ENCODE measurements around the gene RAB2B.
"Not testable (repeated sequence)": the region's sequence is repeated elsewhere in the genome, so short reads cannot be mapped to it uniquely, and the experiment has no call there.

Gene RAB2B

GRCh38 chr14:21486640-21487087 lies 9.9 kb upstream of the RAB2B start:
- DNase-seq (ENCODE audit: low spot score), result peak; percentile 61

DNA sequence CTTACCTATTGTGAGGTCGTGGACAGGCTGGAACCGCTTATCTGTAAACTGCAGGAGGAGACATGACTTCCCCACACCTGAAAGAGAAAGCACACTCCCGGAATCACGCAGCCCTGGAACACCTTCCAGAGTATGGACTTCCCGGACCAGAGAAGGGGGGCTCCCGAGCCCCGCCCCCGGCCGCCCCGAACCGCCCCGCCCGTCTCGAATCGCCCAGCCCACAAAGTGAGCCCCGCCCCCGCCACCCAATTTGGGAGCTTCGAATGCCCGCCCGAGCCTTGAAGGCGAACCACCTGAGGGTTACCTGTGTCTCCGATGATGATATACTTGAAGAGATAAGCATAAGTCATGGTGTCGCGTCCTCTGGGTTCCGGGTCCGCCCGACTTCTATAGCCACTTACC lies 235 bp downstream of the RAB2B start:
- peak; percentile 52 for DNase-seq (ENCODE audit: low spot score)

GRCh38 chr14:21475767-21476522 lies 814 bp downstream of the RAB2B start:
- DNase-seq (ENCODE audit: low spot score), result no peak

- peak; percentile 24 for DNase-seq (ENCODE audit: low spot score)
Observed at GRCh38 chr14:21467616-21468015, 9.1 kb downstream of the RAB2B start.

DNA sequence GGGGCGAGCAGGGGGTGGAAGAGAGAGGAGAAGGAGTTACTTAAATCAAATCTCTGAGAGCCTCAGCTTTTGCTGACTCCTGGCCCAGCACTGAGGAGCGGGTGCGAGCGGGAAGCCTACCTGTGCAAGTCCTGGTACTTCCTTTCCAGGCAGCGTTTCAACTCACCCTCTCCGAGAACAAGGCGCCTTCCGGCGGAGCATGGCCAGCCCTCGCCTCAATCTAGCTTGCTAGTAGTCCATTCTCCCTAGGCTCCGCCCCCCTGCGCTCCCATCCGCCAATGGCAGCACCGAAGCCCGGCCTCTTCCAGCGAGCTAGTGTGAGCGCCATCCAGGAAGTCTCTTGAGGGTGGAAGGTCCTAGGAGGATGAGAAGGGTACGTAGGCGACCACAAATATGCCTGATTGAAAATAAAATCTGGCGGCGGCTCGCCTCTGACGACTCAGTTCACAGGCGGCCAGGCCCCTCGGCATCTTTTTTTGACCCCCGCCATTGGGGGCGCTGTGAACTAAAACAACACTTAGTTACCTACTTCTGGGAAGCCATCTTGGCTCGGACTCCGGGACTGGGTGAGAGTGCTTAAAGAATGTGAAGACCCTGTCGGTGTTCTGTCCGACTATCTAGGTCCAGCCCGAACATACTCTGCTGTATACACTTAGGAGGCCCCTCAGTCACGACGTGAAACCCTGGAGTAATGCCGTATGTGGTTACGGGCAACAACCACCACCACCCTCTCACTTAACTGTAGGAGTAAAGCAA lies 20.7 kb downstream of the RAB2B start, which contains the start of gene CHD8:
Gene CHD8, minus strand, starts transcription at position 212 of the 756 bp plus-strand sequence. CDS start 24,480 bp downstream, outside the sequence.
- peak; percentile 98 for DNase-seq (ENCODE audit: low spot score)

DNA sequence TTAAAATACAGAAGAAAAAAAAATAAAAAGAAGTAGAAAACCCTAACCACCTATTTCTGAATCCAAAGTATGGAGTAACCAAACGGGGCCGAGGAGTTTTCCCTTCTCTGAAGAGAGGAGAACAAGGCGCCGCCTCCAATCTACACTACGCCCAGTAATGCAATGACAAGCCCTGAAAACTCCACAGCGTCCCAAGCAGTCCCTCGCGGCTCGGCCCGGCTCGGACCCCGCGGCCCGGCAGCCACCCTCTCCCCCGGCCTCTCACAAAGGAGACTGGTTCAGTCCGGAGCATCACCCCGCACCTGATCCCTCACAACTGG lies 21.2 kb downstream of the RAB2B start:
- peak; percentile 24 for DNase-seq (ENCODE audit: low spot score)

DNA sequence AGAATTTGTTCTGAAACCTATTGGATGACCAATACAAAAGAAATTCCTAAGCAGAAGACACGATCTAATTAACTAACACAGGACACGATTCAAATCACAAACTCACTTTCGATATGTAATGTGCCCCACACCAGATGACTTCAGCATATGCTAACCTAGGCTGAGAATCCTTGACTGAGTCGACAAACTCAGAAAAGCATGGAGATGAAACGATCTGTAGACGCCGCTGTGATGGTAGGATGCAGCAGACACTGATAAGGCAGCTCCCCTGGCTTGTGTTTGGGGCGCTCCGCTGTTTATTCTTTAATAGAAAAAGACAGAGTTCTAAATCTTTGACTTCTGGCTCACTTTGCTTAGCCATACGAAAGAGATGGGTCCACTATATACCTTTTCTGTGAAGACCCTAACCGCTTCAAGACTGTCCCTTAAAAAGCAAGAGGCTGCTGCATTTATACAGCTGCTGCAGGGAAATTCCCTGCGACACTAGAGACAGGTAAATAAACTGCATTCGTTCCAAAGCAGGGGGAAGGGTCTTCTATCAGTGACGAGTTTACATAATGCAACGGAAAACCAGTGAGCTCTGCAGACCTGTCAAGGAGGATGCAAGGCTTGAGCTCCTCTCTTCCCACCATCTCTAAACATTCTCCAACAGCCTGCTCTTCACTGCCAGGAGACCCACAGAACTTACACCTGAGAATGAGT lies 21.8 kb downstream of the RAB2B start:
- peak; percentile 12 for DNase-seq (ENCODE audit: low spot score)

GRCh38 chr14:21449899-21450216 lies 26.9 kb downstream of the RAB2B start:
- DNase-seq (ENCODE audit: low spot score), result no peak

- DNase-seq (ENCODE audit: low spot score), result not testable (repeated sequence)
Observed at GRCh38 chr14:21442657-21443056, 34.1 kb downstream of the RAB2B start.

- DNase-seq (ENCODE audit: low spot score), result no peak
Observed at GRCh38 chr14:21440859-21441258, 35.9 kb downstream of the RAB2B start.

DNA sequence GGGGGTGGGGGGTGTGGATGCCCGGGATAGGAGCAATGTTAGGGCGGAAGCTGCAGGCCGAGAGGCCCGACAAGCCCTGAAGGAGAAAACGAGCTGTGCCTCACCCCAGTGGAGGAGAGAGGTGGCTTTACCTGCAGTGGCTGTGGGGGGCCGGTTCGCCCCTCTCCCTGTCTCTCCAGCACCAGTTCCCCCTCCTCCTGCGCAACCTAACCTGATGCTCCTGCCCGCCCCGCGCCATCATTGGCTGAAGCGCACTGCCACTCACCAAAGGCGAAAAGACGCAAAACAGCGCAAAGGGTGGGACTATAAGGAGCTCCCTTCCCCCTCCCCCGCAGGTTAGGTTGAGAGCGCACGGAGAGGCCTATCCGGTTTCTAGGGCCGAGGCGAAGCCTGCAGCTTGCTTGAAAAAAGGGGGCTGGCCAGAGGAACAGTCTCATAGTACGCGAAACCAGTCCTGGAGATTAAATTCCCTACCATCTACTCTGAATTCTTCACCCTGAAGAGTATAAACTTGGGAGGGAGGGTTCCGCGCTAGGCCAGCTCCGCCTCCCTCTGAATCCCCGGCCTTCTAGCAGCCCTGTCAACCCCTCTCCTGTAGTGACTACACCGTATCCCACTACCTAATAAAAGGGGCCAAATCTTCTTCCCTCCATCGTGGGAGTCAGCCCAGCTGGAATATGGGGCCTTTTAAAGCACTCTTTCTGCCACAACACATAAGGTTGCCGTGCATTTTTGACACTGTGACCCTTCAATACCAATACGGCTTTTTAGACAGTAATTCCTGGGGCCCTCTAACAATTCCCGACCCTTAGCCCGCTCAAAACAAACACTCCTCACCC lies 39.5 kb downstream of the RAB2B start:
- peak; percentile 95 for DNase-seq (ENCODE audit: low spot score)

DNA sequence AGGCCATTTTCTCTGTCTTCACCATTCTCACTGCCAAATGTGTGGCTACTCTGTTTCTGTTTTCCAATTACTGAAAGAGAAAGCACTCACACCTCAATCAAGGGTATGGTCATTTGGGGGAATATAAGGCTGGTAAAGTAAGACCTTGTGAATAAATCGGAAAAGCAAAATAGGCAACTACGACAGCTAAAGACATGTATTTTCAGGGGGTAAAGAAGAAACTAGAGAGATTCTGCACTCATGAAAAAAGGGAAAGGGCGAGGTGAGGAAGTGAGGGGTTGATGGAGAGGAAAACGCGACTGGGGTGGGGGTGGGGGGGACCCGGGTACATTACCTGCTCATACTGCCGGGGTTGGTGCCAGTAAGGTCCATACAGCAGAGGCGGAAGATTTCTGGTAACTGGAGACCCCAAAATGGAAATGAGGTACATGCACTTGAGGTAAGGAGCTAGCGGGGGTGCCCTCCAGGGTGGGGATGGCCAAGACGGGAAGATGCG lies 40.1 kb downstream of the RAB2B start:
- peak; percentile 13 for DNase-seq (ENCODE audit: low spot score)

DNA sequence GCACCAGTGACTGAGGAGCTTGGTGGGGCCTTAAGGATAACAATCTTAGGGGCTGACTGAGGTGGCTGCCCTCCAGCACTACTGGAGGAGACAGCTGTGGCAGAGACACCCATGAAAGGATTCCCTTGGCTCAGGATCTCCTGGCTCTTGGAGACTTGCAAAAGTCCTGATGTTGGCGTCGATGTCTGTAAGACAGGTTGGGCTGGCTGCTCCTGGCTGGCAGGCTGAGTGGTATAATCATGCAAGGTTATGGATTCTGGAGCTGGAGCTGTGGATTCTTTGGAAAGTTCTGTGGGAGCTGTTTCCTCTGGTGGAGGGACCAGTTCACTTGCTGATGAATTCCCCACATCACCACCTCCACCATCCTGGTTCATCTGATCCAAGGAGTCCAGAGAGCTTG lies 45.6 kb downstream of the RAB2B start:
- DNase-seq (ENCODE audit: low spot score), result no peak

- DNase-seq (ENCODE audit: low spot score), result no peak
Observed at GRCh38 chr14:21428930-21429329, 47.8 kb downstream of the RAB2B start.

GRCh38 chr14:21426692-21427091 lies 50.1 kb downstream of the RAB2B start:
- DNase-seq (ENCODE audit: low spot score), result no peak

DNA sequence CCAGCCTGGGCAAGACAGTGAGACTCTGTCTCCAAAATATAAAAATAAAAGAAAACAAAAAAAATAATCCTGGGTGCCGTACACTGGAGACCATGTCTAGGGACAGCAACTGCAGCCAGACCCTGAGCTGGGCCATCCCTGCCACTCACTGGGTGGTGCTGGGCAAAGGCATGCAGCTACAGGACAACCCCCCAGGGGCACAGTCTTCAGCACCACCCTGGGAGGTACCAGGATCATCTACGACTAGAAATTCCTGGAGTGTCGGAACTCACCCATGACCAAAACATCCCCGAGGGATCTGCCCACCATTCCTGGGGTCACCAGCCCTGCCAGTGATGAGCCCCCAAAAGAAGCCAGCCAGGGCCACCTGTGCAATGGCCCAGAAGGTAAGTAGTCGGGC lies 57.2 kb downstream of the RAB2B start:
- no peak for DNase-seq (ENCODE audit: low spot score)

GRCh38 chr14:21415329-21415728 lies 61.4 kb downstream of the RAB2B start:
- no peak for DNase-seq (ENCODE audit: low spot score)

- DNase-seq (ENCODE audit: low spot score), result no peak
Observed at GRCh38 chr14:21414137-21414631, 62.6 kb downstream of the RAB2B start.

Measured in hepatic stellate cell (primary cell).